Measurements from ENCODE around the gene IL25.

Gene IL25

DNA sequence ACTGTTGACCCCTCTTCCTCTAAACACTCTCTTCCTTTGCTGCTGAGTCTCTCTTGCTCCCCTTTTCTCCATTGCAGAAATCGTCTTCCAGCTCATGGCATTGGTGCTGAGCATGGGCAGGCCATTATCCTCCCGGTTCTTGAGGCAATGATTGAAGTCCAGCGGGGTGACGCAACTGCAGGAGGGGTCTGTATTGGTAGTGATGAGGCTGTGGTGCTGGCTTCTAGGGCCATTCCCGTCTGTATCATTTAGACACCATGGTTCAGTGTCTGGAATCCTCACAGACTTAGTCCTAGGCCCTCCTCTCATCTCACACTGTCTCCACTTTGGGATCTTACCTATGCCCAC is 19.2 kb upstream of the IL25 start:
- Histone ChIP-seq H3K9me3 (ENCODE audit: insufficient read depth, low read length, severe bottlenecking) (no peaks in the 10 kb centered on the region), H3K79me2 (ENCODE audit: insufficient read depth, low read length) (no peaks in the 10 kb centered on the region), H2AFZ (ENCODE audit: low read depth, low read length) (no peak overlapping the region), H3K4me1 (ENCODE audit: insufficient read depth, low read length) (no peaks in the 10 kb centered on the region), H4K20me1 (ENCODE audit: insufficient read depth, low read length) (no peaks in the 10 kb centered on the region), H3K27ac (ENCODE audit: low read length) (no peak overlapping the region), H3K36me3 (ENCODE audit: insufficient read depth, low read length) (no peaks in the 10 kb centered on the region), H3K27me3 (ENCODE audit: insufficient read depth, low read length, poor library complexity) (peaks cover 47% of the 10 kb centered on the region), H3K9ac (ENCODE audit: low read depth, low read length) (no peak overlapping the region), H3K4me3 (ENCODE audit: low read depth in 1 of 2, low read length in 2 of 2) (no peak overlapping the region), H3K4me2 (ENCODE audit: insufficient read depth, low read length) (no peak overlapping the region)
- DNase-seq (no peak), ATAC-seq (ENCODE audit: insufficient read depth, low read depth) (no peak)
- no peak for TF ChIP-seq EZH2 (IDR thresholded peaks at IDR 0.05; ENCODE audit: borderline replicate concordance, low read depth, low read length, severe bottlenecking)
- TF ChIP-seq, protein P1, sequence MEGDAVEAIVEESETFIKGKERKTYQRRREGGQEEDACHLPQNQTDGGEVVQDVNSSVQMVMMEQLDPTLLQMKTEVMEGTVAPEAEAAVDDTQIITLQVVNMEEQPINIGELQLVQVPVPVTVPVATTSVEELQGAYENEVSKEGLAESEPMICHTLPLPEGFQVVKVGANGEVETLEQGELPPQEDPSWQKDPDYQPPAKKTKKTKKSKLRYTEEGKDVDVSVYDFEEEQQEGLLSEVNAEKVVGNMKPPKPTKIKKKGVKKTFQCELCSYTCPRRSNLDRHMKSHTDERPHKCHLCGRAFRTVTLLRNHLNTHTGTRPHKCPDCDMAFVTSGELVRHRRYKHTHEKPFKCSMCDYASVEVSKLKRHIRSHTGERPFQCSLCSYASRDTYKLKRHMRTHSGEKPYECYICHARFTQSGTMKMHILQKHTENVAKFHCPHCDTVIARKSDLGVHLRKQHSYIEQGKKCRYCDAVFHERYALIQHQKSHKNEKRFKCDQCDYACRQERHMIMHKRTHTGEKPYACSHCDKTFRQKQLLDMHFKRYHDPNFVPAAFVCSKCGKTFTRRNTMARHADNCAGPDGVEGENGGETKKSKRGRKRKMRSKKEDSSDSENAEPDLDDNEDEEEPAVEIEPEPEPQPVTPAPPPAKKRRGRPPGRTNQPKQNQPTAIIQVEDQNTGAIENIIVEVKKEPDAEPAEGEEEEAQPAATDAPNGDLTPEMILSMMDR (IDR thresholded peaks at IDR 0.05; ENCODE audit: borderline replicate concordance, extremely low read depth, low read length, poor library complexity, severe bottlenecking): no peak

DNA sequence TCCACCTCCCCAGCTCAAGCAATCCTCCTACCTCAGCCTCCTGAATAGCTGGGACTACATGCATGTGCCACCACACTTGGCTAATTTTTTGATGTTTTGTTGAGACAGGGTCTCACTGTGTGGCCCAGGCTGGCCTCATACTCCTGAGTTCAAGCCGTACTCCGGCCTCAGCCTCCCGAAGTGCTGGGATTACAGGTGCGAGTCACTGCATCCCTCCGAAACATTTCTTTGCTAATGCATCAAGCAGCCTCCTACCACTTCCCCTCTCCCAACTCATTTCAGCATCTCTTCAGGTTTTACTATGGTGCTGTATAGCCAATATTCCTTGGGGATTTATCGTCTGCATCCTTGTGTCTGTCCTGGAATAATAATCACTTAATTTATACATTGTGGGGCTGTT is 17.6 kb upstream of the IL25 start:
- Histone ChIP-seq H3K9ac (ENCODE audit: low read depth, low read length) (no peak overlapping the region), H3K4me3 (ENCODE audit: low read depth in 1 of 2, low read length in 2 of 2) (no peak overlapping the region), H3K79me2 (ENCODE audit: insufficient read depth, low read length) (no peaks in the 10 kb centered on the region), H3K4me1 (ENCODE audit: insufficient read depth, low read length) (no peaks in the 10 kb centered on the region), H2AFZ (ENCODE audit: low read depth, low read length) (no peak overlapping the region), H3K36me3 (ENCODE audit: insufficient read depth, low read length) (no peaks in the 10 kb centered on the region), H3K27me3 (ENCODE audit: insufficient read depth, low read length, poor library complexity) (peaks cover 54% of the 10 kb centered on the region), H3K27ac (ENCODE audit: low read length) (no peak overlapping the region), H3K9me3 (ENCODE audit: insufficient read depth, low read length, severe bottlenecking) (no peaks in the 10 kb centered on the region), H3K4me2 (ENCODE audit: insufficient read depth, low read length) (no peak overlapping the region), H4K20me1 (ENCODE audit: insufficient read depth, low read length) (0 out of 2 replicates have a peak, but pooled peaks cover 3% of the 10 kb centered on the region)
- TF ChIP-seq EZH2 (IDR thresholded peaks at IDR 0.05; ENCODE audit: borderline replicate concordance, low read depth, low read length, severe bottlenecking): no peak
- TF ChIP-seq, protein P1 (IDR thresholded peaks at IDR 0.05; ENCODE audit: borderline replicate concordance, extremely low read depth, low read length, poor library complexity, severe bottlenecking): no peak
- DNase-seq (no peak), ATAC-seq (ENCODE audit: insufficient read depth, low read depth) (no peak)

DNA sequence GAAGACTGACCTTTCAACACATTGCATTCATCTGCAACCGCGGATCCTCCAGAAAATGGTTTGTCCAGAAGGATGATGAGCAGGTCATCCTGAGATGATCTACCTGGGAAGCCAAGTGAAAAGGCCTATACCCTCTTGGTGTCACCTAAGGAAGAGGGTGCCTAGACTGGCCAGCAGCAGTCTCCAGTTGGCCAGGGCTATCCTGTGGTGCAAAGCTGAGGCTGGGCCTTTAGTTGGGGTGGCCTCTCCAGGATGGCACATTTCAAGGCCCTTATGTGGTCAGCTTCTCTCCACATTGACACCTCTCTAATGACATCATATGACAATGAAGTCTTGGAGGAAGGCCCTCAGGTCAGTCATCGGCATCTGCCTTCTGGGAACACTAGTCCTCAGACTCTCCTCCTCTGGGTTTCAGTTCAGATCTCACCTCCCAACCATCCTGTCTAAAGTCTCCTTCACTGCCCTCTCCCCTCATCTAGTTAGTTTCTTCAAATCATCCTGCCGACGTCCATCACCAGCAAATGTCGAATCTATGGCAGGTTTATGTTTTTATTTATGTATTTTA is 16.7 kb upstream of the IL25 start:
- no peak for TF ChIP-seq EZH2 (IDR thresholded peaks at IDR 0.05; ENCODE audit: borderline replicate concordance, low read depth, low read length, severe bottlenecking)
- TF ChIP-seq, protein P1 (IDR thresholded peaks at IDR 0.05; ENCODE audit: borderline replicate concordance, extremely low read depth, low read length, poor library complexity, severe bottlenecking): no peak
- no peak overlapping the region for H3K9ac ChIP-seq (ENCODE audit: low read depth, low read length)

More for the DNA sequence above, 16.7 kb upstream of the IL25 start:
- Histone ChIP-seq H3K9me3 (ENCODE audit: insufficient read depth, low read length, severe bottlenecking) (no peaks in the 10 kb centered on the region), H3K36me3 (ENCODE audit: insufficient read depth, low read length) (no peaks in the 10 kb centered on the region), H3K27me3 (ENCODE audit: insufficient read depth, low read length, poor library complexity) (peaks cover 54% of the 10 kb centered on the region), H3K79me2 (ENCODE audit: insufficient read depth, low read length) (no peaks in the 10 kb centered on the region), H3K4me2 (ENCODE audit: insufficient read depth, low read length) (no peak overlapping the region), H3K27ac (ENCODE audit: low read length) (no peak overlapping the region), H2AFZ (ENCODE audit: low read depth, low read length) (no peak overlapping the region), H3K4me1 (ENCODE audit: insufficient read depth, low read length) (no peaks in the 10 kb centered on the region), H4K20me1 (ENCODE audit: insufficient read depth, low read length) (0 out of 2 replicates have a peak, but pooled peaks cover 3% of the 10 kb centered on the region), H3K4me3 (ENCODE audit: low read depth in 1 of 2, low read length in 2 of 2) (no peak overlapping the region)
- ATAC-seq (ENCODE audit: insufficient read depth, low read depth) (no peak), DNase-seq (no peak)
